ENCODE measurements around the gene SH3PXD2A. TPM values are rescaled to one million over a fixed set of nuclear protein-coding genes. Genes with fewer than 3 reads are reported as not detected.

The SH3PXD2A gene
- total and polyA plus RNA-seq, 9 of the 15 experiments (the other 6 are each of a cell fraction or from before 2014, with no cell fraction given): 0.41 to 9.3 (median 2.5) TPM

GRCh38 chr10:103756277-103756869 lies 99.0 kb downstream of the SH3PXD2A start (continued):
- no peak for TF ChIP-seq CREB3L1 (IDR thresholded peaks at IDR 0.05; ENCODE audit: borderline replicate concordance, low read depth)
- no peak for TF ChIP-seq POLR2B (IDR thresholded peaks at IDR 0.05; ENCODE audit: low read depth, partially characterized antibody)
- TF ChIP-seq E2F6 (IDR thresholded peaks at IDR 0.05; ENCODE audit: borderline replicate concordance in 1 of 2, extremely low read depth in 1 of 2, insufficient read depth in 1 of 2, insufficient read length in 1 of 2, low read depth in 1 of 2, low read length in 1 of 2, poor library complexity in 1 of 2, severe bottlenecking in 1 of 2): no peak
- no peak for TF ChIP-seq ETV5 (CRISPR knock-in tag; IDR thresholded peaks at IDR 0.05; ENCODE audit: low read depth)

DNA sequence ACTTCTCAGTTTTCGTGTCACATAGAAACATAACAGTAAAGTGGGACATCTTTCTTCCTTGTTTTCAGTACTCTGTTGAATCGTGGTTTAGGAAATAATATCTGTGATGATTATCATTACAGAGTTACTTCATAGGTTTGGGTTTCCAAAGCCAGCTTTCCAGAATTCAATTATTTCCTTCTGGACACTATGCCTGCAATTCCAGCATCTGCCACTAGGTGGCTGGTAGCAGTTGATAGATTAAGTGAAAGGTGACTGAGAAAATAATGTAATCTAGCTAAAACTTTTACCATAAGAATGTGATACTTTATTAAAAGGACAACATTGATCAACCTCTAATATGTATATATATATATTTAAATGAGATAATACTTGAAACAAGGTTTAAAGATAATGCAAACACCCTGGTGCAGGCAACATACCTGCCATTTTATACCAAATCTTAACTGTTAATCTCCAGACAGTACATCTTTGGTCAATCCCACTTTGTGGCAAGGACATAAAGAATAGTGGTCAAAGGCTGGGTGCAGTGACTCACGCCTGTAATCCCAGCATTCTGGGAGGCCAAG lies 102.6 kb downstream of the SH3PXD2A start:
- Histone ChIP-seq H4K20me1 (replicated peaks; ENCODE audit: control insufficient read depth, insufficient read depth, low read length) (no peaks in the 10 kb centered on the region), H3K9ac (ENCODE audit: insufficient read depth in 1 of 2, low read depth in 2 of 2, low read length in 2 of 2) (no peak overlapping the region), H2AFZ (ENCODE audit: low read depth, low read length) (no peak overlapping the region), H3K79me2 (ENCODE audit: control insufficient read depth, insufficient read depth, low read length) (no peaks in the 10 kb centered on the region), H3K36me3 (ENCODE audit: control insufficient read depth, insufficient read depth, low read length) (no peaks in the 10 kb centered on the region), H3K9me1 (ENCODE audit: control insufficient read depth, insufficient read depth, low read length) (no peaks in the 10 kb centered on the region), H3K4me3 (no peak overlapping the region), H3K4me1 (replicated peaks in 1 of 2; ENCODE audit: control insufficient read depth in 2 of 2, insufficient read depth in 2 of 2, low read length in 2 of 2) (peaks cover 0 to 4% of the 10 kb centered on the region in 2 experiments; a peak in 1 of 5 replicates), H3K27ac (ENCODE audit: extremely low read depth, low read depth, low read length) (no peak overlapping the region), H3K27me3 (ENCODE audit: control insufficient read depth in 2 of 2, insufficient read depth in 2 of 2, low read length in 2 of 2) (peaks cover 5 to 17% of the 10 kb centered on the region in 2 experiments; a peak in 3 of 5 replicates), H3K4me2 (ENCODE audit: insufficient read depth, low read length) (no peak overlapping the region), H3K9me3 (replicated peaks; ENCODE audit: control insufficient read depth, insufficient read depth, low read depth, low read length) (peaks cover 6% of the 10 kb centered on the region; the same call in 1 of the 2 replicates)
- FAIRE-seq (no peak), ATAC-seq (no peak), DNase-seq (ENCODE audit: extremely low read depth in 1 of 4, low spot score in 3 of 4) (peak; percentile 25 to 43 (median 37))
- 23% methylated on average over 3 of the region's 3 CpGs for WGBS (ENCODE audit: insufficient coverage, low coverage, missing lambda C conversion rate)
- ChIA-PET CTCF (ENCODE audit: low intra/inter-chr PET ratio) (no interaction called here), POLR2A (no interaction called here)
- intact Hi-C loops (cut with micrococcal nuclease) (no loop called here), in situ Hi-C loops (cut with MboI) (no loop called here)
- BruUV-seq (replicated peaks): no TSS peak
- TF ChIP-seq TRIM28 (IDR thresholded peaks at IDR 0.05): 0 out of 2 replicates have a peak, but pooled peaks have one; percentile 48
- TF ChIP-seq BRD4 (IDR thresholded peaks at IDR 0.05): no peak
- TF ChIP-seq PHB2 (IDR thresholded peaks at IDR 0.05; ENCODE audit: low read depth): no peak
- TF ChIP-seq, protein P1, sequence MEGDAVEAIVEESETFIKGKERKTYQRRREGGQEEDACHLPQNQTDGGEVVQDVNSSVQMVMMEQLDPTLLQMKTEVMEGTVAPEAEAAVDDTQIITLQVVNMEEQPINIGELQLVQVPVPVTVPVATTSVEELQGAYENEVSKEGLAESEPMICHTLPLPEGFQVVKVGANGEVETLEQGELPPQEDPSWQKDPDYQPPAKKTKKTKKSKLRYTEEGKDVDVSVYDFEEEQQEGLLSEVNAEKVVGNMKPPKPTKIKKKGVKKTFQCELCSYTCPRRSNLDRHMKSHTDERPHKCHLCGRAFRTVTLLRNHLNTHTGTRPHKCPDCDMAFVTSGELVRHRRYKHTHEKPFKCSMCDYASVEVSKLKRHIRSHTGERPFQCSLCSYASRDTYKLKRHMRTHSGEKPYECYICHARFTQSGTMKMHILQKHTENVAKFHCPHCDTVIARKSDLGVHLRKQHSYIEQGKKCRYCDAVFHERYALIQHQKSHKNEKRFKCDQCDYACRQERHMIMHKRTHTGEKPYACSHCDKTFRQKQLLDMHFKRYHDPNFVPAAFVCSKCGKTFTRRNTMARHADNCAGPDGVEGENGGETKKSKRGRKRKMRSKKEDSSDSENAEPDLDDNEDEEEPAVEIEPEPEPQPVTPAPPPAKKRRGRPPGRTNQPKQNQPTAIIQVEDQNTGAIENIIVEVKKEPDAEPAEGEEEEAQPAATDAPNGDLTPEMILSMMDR (IDR thresholded peaks at IDR 0.05 in 2 of 3, conservative IDR thresholded peaks at IDR 0.05 in 1 of 3; ENCODE audit: insufficient read depth in 2 of 3, low read depth in 1 of 3, low read length in 3 of 3): peak; percentile 30 to 71 (median 58); a peak in 5 of 6 replicates
- no peak for TF ChIP-seq RNF2 (IDR thresholded peaks at IDR 0.05)
- TF ChIP-seq ZNF512 (tag; IDR thresholded peaks at IDR 0.05): no peak
- TF ChIP-seq ZBTB7A (IDR thresholded peaks at IDR 0.05; ENCODE audit: borderline replicate concordance, control insufficient read depth, low read depth, low read length): no peak
- TF ChIP-seq CBX3 (IDR thresholded peaks at IDR 0.05; ENCODE audit: borderline replicate concordance in 1 of 2, low read length in 2 of 2): peak in 1 of 2 experiments; percentile 82; a peak in 2 of 3 replicates
- no peak for TF ChIP-seq PHTF2 (CRISPR knock-in tag; IDR thresholded peaks at IDR 0.05)
- no peak for TF ChIP-seq NFATC3 (IDR thresholded peaks at IDR 0.05)

All from K562 (cell line).